GM13976 (cell line): ENCODE data around the gene DHRS9.

Source experiments
- DNase-seq: peaks from one replicate; pipeline ENCODE4 v3.0.0; 2012; ENCODE audit warnings: low spot score
- CTCF ChIP-seq: IDR thresholded peaks from 2 replicates; pipeline ENCODE4 v1.5.1; 2012; ENCODE audit warnings: borderline replicate concordance, mild to moderate bottlenecking; ENCODE audit not compliant: insufficient read depth; ENCODE audit errors: extremely low read depth, missing control alignments, control extremely low read depth
- in situ Hi-C: fragments of 300-500 bp; cut with MboI; formaldehyde crosslinking; loops from one replicate; pipeline ENCODE4 v1.12.0; 2022; ENCODE audit warnings: low sequenced_read_pairs, mixed read lengths, inconsistent platforms; ENCODE audit not compliant: unreplicated experiment

DHRS9 gene

DNA sequence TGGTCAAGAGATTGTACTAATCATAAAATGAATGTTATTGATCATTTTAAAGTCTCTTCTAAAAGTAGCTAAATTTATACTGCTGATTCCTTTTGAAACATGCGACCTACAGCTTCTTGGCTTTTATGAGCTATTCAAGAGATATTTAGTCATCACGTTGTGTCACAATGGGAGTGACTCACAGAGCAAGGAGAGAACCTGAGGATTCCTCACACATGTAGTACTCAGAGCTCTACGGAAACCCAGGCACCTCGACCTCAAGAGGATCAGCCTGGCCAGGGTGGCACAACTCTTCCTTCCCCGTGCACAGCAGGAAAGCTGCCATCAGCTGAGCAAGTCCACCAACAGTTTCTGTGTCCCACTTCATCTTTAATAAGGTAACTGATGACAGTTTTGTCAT, at the start of gene DHRS9:
TSS of gene DHRS9 (plus strand) at position 223 of the 400 bp plus-strand sequence. CDS start 12,019 bp downstream, outside the sequence.
- DNase-seq = no peak
- in situ Hi-C loops = no loop called here
- no peak for TF ChIP-seq CTCF

DNA sequence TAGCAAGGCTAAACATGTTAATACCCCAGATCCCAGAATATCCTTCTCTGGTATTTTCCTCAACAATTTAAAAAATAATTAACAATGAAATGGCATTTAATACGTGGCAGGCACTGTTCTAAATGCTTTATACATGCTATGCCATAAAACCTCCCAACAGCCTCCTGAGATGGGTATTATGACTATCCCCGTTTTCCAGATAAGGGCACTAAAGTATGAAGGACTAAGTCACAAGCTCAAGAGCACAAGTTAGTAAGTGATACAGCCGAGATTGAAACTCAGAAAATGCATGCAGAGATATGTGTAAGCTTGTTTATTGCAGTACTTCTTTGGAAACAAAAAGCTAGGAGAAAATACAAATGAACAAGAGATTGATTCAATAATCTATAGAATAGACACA, 46.2 kb upstream of the DHRS9 start:
- in situ Hi-C loops = no loop called here
- TF ChIP-seq CTCF = no peak
- no peak for DNase-seq

GRCh38 chr2:169026056-169026455, 43.3 kb upstream of the DHRS9 start:
- in situ Hi-C loops = no loop called here
- DNase-seq = no peak
- no peak for TF ChIP-seq CTCF

DNA sequence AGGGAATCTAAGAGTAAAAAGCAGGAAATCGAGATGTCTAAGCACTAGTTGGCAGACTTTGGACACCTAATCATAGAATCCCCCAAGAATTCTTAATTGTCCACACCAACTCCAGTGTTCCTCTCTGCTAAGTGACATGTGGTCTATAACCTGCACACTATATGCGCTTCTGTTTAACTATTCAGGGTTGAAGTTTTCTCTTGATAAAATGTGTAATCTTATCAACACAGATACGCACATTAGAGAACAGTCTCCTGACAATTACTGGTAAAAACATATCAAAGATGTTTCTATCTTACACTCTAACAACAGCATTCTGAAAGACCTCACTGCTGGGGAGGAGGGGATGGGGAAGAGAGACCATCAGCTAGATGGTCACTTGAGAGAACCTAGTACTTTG, 42.1 kb upstream of the DHRS9 start:
- DNase-seq = no peak
- in situ Hi-C loops = no loop called here
- no peak for TF ChIP-seq CTCF

GRCh38 chr2:169029341-169029740, 40.0 kb upstream of the DHRS9 start:
- no peak for TF ChIP-seq CTCF
- DNase-seq = no peak
- in situ Hi-C loops = no loop called here

GRCh38 chr2:169031202-169031601, 38.2 kb upstream of the DHRS9 start, which contains the start of gene ABCB11:
ABCB11 (minus strand) TSS chr2:169031324; CDS start chr2:169018125, 13,199 bp downstream.
- no peak for TF ChIP-seq CTCF
- DNase-seq = no peak
- in situ Hi-C loops = no loop called here

GRCh38 chr2:169034256-169034655, 35.1 kb upstream of the DHRS9 start:
- no peak for TF ChIP-seq CTCF
- in situ Hi-C loops = no loop called here
- DNase-seq = no peak
